Transverse colon (tissue), 4 donors: Measurements from ENCODE around the gene PCDH12. TPM values are rescaled to one million over a fixed set of nuclear protein-coding genes. Genes with fewer than 3 reads are reported as not detected.

ENCODE experiments used
- DNase-seq: peaks from one replicate; pipeline ENCODE4 v3.0.0-alpha.2; 2019
- H3K27ac ChIP-seq, 4 donors: fragments of 200-600 bp; sonication (generic); 2 replicates each; pipeline ENCODE4 v1.5.1; 2016 to 2018; ENCODE audit warnings: inconsistent platforms in 4 of 4
- H3K27me3 ChIP-seq: fragments of 200-600 bp; sonication (generic); 2 replicates; pipeline ENCODE4 v1.5.1; 2017; ENCODE audit warnings: inconsistent platforms
- H3K36me3 ChIP-seq, 4 donors: fragments of 200-600 bp; sonication (generic); 2 replicates each; pipeline ENCODE4 v1.5.1; 2017 to 2019; ENCODE audit warnings: inconsistent platforms in 4 of 4
- H3K4me1 ChIP-seq, 4 donors: fragments of 200-600 bp; sonication (generic); 2 replicates each; pipeline ENCODE4 v1.5.1; 2017 to 2020; ENCODE audit warnings: inconsistent platforms in 4 of 4
- H3K4me3 ChIP-seq, 4 donors: fragments of 200-600 bp; sonication (generic); 1 replicate in 1 of 4; 2 replicates in 3 of 4; pipeline versions ENCODE4 v1.5.1 to v1.6.1; 2017 to 2019; ENCODE audit warnings: inconsistent platforms in 4 of 4
- H3K9me3 ChIP-seq, 2 donors: fragments of 200-600 bp; sonication (generic); 2 replicates each; pipeline ENCODE4 v1.5.1; 2017 to 2019; ENCODE audit warnings: inconsistent platforms in 2 of 2
- EP300 ChIP-seq: sonication (generic); formaldehyde crosslinking; IDR thresholded peaks from one replicate; pipeline ENCODE4 v1.6.1; 2017; ENCODE audit warnings: antibody characterized with exemption, low read depth
- POLR2A ChIP-seq: fragments of 450-650 bp; IDR thresholded peaks from one replicate; pipeline ENCODE4 v1.6.1; 2016; ENCODE audit warnings: antibody characterized with exemption, mild to moderate bottlenecking, moderate library complexity
- POLR2AphosphoS5 ChIP-seq, 3 donors: sonication (generic); formaldehyde crosslinking; IDR thresholded peaks; one replicate each; pipeline ENCODE4 v1.6.1; 2016; ENCODE audit warnings: antibody characterized with exemption in 3 of 3
- WGBS, 2 donors: methylation state at CpG; one replicate each; pipeline ENCODE4 v1.1.5; 2018; ENCODE audit warnings: low coverage in 1 of 2; 5-methylcytosine and 5-hydroxymethylcytosine counted together
- in situ Hi-C, 4 donors: fragments of 200-750 bp; cut with MboI; loops; one replicate each; pipeline versions ENCODE4 v1.15.0 to v1.15.1; 2017; ENCODE audit warnings: low sequenced_read_pairs in 3 of 4, low pct_ligation_motif_present in 1 of 4, low pct_unique_long_range_greater_than_20kb in 1 of 4
- intact Hi-C: fragments of 100-400 bp; cut with DNase I; formaldehyde crosslinking; loops from one replicate; pipeline ENCODE4 v1.15.1; 2023; ENCODE audit warnings: low total_unique reads
- total RNA-seq, 4 donors: library from RNA; depleted of rRNA; stranded (reverse); fragments of >200 nt; gene quantifications; one replicate each; pipeline ENCODE4 v1.1.0, GENCODE V29; 2016
- TF ChIP-seq, protein P1 (sequence below), 5 experiments: fragments of 200-600 bp in 3 of 5; fragments of 450-650 bp in 2 of 5; sonication (generic) in 3 of 5; IDR thresholded peaks; 1 replicate in 2 of 5; 2 replicates in 3 of 5; pipeline ENCODE4 v1.5.1; 2016 to 2017; ENCODE audit warnings: antibody characterized with exemption in 5 of 5, inconsistent platforms in 3 of 5, mild to moderate bottlenecking in 2 of 5, moderate library complexity in 1 of 5

Gene PCDH12
- total RNA-seq, 4 donors from 2014 or later: 0.37 to 0.95 (median 0.68) TPM; not detected in 1

DNA sequence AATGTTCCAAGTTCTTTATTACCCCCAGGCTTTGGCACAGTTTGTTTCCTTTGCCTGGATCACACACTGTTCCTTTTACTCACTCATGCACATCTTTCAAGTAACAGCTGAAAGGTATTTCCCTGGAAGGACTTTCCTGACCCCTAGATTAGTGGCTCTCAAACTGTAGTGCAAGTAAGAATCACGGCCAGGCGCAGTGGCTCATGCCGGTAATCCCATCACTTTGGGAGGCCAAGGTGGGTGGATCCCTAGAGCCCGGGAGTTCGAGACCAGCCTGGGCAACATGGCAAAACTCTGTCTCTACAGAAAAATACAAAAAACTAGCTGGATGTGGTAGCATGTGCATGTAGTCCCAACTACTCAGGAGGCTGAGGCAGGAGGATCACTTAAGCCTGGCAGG, 53.5 kb downstream of the PCDH12 start:
- Histone ChIP-seq H3K4me3 (no peak overlapping the region), H3K27ac (no peak overlapping the region), H3K27me3 (no peaks in the 10 kb centered on the region), H3K9me3 (no peaks in the 10 kb centered on the region), H3K4me1 (no peaks in the 10 kb centered on the region), H3K36me3 (no peaks in the 10 kb centered on the region)
- DNase-seq: no peak
- TF ChIP-seq, protein P1, sequence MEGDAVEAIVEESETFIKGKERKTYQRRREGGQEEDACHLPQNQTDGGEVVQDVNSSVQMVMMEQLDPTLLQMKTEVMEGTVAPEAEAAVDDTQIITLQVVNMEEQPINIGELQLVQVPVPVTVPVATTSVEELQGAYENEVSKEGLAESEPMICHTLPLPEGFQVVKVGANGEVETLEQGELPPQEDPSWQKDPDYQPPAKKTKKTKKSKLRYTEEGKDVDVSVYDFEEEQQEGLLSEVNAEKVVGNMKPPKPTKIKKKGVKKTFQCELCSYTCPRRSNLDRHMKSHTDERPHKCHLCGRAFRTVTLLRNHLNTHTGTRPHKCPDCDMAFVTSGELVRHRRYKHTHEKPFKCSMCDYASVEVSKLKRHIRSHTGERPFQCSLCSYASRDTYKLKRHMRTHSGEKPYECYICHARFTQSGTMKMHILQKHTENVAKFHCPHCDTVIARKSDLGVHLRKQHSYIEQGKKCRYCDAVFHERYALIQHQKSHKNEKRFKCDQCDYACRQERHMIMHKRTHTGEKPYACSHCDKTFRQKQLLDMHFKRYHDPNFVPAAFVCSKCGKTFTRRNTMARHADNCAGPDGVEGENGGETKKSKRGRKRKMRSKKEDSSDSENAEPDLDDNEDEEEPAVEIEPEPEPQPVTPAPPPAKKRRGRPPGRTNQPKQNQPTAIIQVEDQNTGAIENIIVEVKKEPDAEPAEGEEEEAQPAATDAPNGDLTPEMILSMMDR (IDR thresholded peaks at IDR 0.05): no peak
- TF ChIP-seq POLR2AphosphoS5 (IDR thresholded peaks at IDR 0.05): no peak
- no peak for TF ChIP-seq EP300
- TF ChIP-seq POLR2A: no peak
- in situ Hi-C loops: no loop called here
- intact Hi-C loops: no loop called here
- WGBS, 2 donors: 82 to 86% methylated on average over 3 to 5 of the region's 5 CpGs

- H3K27me3 ChIP-seq: no peaks in the 10 kb centered on the region
- H3K9me3 ChIP-seq: no peaks in the 10 kb centered on the region
- H3K4me1 ChIP-seq: no peaks in the 10 kb centered on the region
- no peak overlapping the region for H3K4me3 ChIP-seq
- whole genome bisulfite sequencing, 2 donors: 72% methylated on average over 4 of the region's 4 CpGs
- H3K27ac ChIP-seq: no peak overlapping the region
- DNase-seq: no peak
- TF ChIP-seq EP300 (no peak), POLR2AphosphoS5 (IDR thresholded peaks at IDR 0.05) (no peak), POLR2A (no peak)
- TF ChIP-seq, protein P1 (IDR thresholded peaks at IDR 0.05): no peak
- intact Hi-C loops (no loop called here), in situ Hi-C loops (no loop called here)
- H3K36me3 ChIP-seq: no peaks in the 10 kb centered on the region
These were observed 54.7 kb downstream of the PCDH12 start for GRCh38 chr5:141903261-141903660.

GRCh38 chr5:141902015-141902814, 55.8 kb downstream of the PCDH12 start:
- Histone ChIP-seq H3K9me3 (no peaks in the 10 kb centered on the region), H3K4me3 (no peak overlapping the region), H3K27ac (no peak overlapping the region), H3K36me3 (no peaks in the 10 kb centered on the region), H3K4me1 (no peaks in the 10 kb centered on the region), H3K27me3 (no peaks in the 10 kb centered on the region)
- in situ Hi-C loops (no loop called here), intact Hi-C loops (no loop called here)
- DNase-seq: no peak
- WGBS, 2 donors: 62 to 76% methylated on average over 3 to 5 of the region's 5 CpGs
- TF ChIP-seq, protein P1 (IDR thresholded peaks at IDR 0.05): no peak
- no peak for TF ChIP-seq POLR2AphosphoS5 (IDR thresholded peaks at IDR 0.05)
- TF ChIP-seq EP300: no peak
- no peak for TF ChIP-seq POLR2A

GRCh38 chr5:141898448-141899049, 59.5 kb downstream of the PCDH12 start:
- no peak for DNase-seq
- TF ChIP-seq POLR2A: no peak
- TF ChIP-seq, protein P1 (IDR thresholded peaks at IDR 0.05): no peak
- TF ChIP-seq EP300: no peak
- 71 to 87% methylated on average over 2 of the region's 2 CpGs for WGBS, 2 donors
- in situ Hi-C loops: no loop called here
- Histone ChIP-seq H3K9me3 (no peaks in the 10 kb centered on the region), H3K27me3 (no peaks in the 10 kb centered on the region), H3K4me3 (no peak overlapping the region), H3K36me3 (no peaks in the 10 kb centered on the region), H3K4me1 (no peaks in the 10 kb centered on the region), H3K27ac (no peak overlapping the region)
- intact Hi-C loops: no loop called here
